WTC11 (cell line): ENCODE results near the gene GNG2. TPM values are rescaled to one million over a fixed set of nuclear protein-coding genes. Genes with fewer than 3 reads are reported as not detected.

Experiments
- ATAC-seq: fragments of 200-7000 bp; cut with Tn5 transposase; 2 replicates; pipeline ENCODE4 v1.10.0; 2021; ENCODE audit warnings: mild to moderate bottlenecking, moderate library complexity
- CTCF ChIA-PET: fragments of 300-600 bp; sonication (Branson Sonifier 250); formaldehyde crosslinking; loops from one replicate; lab custom pipeline; 2021; ENCODE audit warnings: antibody characterized with exemption; lab: Charles Lee
- POLR2A ChIA-PET: fragments of 350-600 bp; sonication (Branson Sonifier 250); formaldehyde crosslinking; loops from one replicate; lab custom pipeline; 2021; ENCODE audit warnings: antibody characterized with exemption; lab: Charles Lee
- DNase-seq: peaks from one replicate; pipeline ENCODE4 v3.0.0; 2021; ENCODE audit warnings: low spot score
- H3K27ac Mint-ChIP-seq: 2 replicates; pipeline ENCODE4 v1.8.0; 2021; ENCODE audit warnings: mixed read lengths
- H3K27me3 Mint-ChIP-seq: 2 replicates; pipeline ENCODE4 v1.8.0; 2021; ENCODE audit warnings: low read depth, mild to moderate bottlenecking, moderate library complexity, mixed read lengths
- H3K36me3 Mint-ChIP-seq: 2 replicates; pipeline ENCODE4 v1.8.0; 2021; ENCODE audit warnings: mixed read lengths
- H3K4me1 Mint-ChIP-seq: 2 replicates; pipeline ENCODE4 v1.8.0; 2022; ENCODE audit warnings: mixed read lengths
- H3K4me3 Mint-ChIP-seq: 2 replicates; pipeline ENCODE4 v1.8.0; 2021; ENCODE audit warnings: mild to moderate bottlenecking, moderate library complexity, mixed read lengths
- H3K9me3 Mint-ChIP-seq: 2 replicates; pipeline ENCODE4 v1.8.0; 2021; ENCODE audit warnings: mixed read lengths
- EMX1 ChIP-seq: fragments of 250-450 bp; sonication (Bioruptor Pico); IDR thresholded peaks from 2 replicates; pipeline ENCODE4 v1.8.0; 2021; ENCODE audit warnings: mild to moderate bottlenecking
- FOXJ3 ChIP-seq: sonication (generic); formaldehyde crosslinking; IDR thresholded peaks from 2 replicates; pipeline ENCODE4 v1.9.0; 2021; ENCODE audit warnings: missing genetic modification reagents, mild to moderate bottlenecking, borderline replicate concordance
- GRHL2 ChIP-seq: fragments of 250-450 bp; sonication (Bioruptor Pico); IDR thresholded peaks from 2 replicates; pipeline ENCODE4 v1.8.0; 2022; ENCODE audit warnings: mild to moderate bottlenecking, moderate library complexity; ENCODE audit not compliant: insufficient replicate concordance, severe bottlenecking
- HMGA2 ChIP-seq: fragments of 250-450 bp; sonication (Bioruptor Pico); IDR thresholded peaks from 2 replicates; pipeline ENCODE4 v1.4.0; 2021; ENCODE audit warnings: mild to moderate bottlenecking, moderate library complexity
- NFATC4 ChIP-seq: fragments of 250-450 bp; sonication (Bioruptor Pico); IDR thresholded peaks from 2 replicates; pipeline ENCODE4 v1.9.0; 2021; ENCODE audit warnings: mild to moderate bottlenecking
- ZNF423 ChIP-seq: fragments of 250-450 bp; sonication (Bioruptor Pico); IDR thresholded peaks from 2 replicates; pipeline ENCODE4 v2.1.2; 2022; ENCODE audit warnings: mild to moderate bottlenecking, moderate library complexity
- total RNA-seq: library from RNA; stranded (reverse); gene quantifications from 3 replicates; pipeline ENCODE4 v1.2.3, GENCODE V29; 2021
- TF ChIP-seq, protein P1 (sequence below): sonication (generic); formaldehyde crosslinking; IDR thresholded peaks from 2 replicates; pipeline ENCODE4 v1.8.1; 2023; ENCODE audit warnings: mild to moderate bottlenecking, missing genetic modification reagents
- TF ChIP-seq, protein P2 (sequence below): sonication (generic); formaldehyde crosslinking; IDR thresholded peaks from 2 replicates; pipeline ENCODE4 v1.8.1; 2022; ENCODE audit warnings: mild to moderate bottlenecking, missing genetic modification reagents, moderate library complexity, borderline replicate concordance
- TF ChIP-seq, protein P3 (sequence below): fragments of 250-450 bp; sonication (Bioruptor Pico); IDR thresholded peaks from 2 replicates; pipeline ENCODE4 v1.9.0; 2021; ENCODE audit warnings: mild to moderate bottlenecking, borderline replicate concordance
- TF ChIP-seq, protein P4 (sequence below): fragments of 250-450 bp; sonication (Bioruptor Pico); IDR thresholded peaks from 2 replicates; pipeline ENCODE4 v1.9.0; 2021; ENCODE audit warnings: mild to moderate bottlenecking
- TF ChIP-seq, protein P5 (sequence below): sonication (generic); formaldehyde crosslinking; IDR thresholded peaks from 2 replicates; pipeline ENCODE4 v1.8.1; 2022; ENCODE audit warnings: mild to moderate bottlenecking, moderate library complexity, missing genetic modification reagents
- TF ChIP-seq, protein P6 (sequence below): sonication (generic); formaldehyde crosslinking; IDR thresholded peaks from 2 replicates; pipeline ENCODE4 v1.8.0; 2022; ENCODE audit warnings: mild to moderate bottlenecking, missing genetic modification reagents
- TF ChIP-seq, protein P7 (sequence below): sonication (generic); formaldehyde crosslinking; IDR thresholded peaks from 2 replicates; pipeline ENCODE4 v1.8.0; 2022; ENCODE audit warnings: mild to moderate bottlenecking, missing genetic modification reagents

The GNG2 gene
- total RNA-seq, 1 experiment from 2014 or later: 10.7 TPM

DNA sequence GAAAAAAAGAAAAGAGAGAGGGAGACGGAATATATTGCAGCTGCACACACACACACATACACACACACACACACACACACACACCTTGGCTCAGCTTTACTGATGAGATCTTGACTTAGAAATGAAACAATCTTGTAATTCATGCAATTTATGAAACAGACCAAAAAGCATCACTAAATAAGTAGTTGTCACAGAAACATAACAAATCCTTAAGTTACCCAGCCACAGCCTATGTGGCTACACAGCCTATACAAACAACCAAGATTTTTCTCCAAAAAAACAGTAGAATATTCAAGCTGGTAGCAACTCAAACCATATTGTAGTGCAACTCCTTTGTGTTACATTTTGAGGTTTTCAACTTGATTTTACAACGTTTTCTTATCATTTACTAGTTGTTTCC is 37.9 kb upstream of the GNG2 start:
- DNase-seq (no peak), ATAC-seq (no peak)
- Mint-ChIP-seq H3K36me3 (peaks cover 8% of the 10 kb centered on the region), H3K4me3 (no peak overlapping the region), H3K27me3 (no peaks in the 10 kb centered on the region), H3K27ac (no peak overlapping the region; the same call in 1 of the 2 replicates), H3K4me1 (peaks cover 19% of the 10 kb centered on the region), H3K9me3 (peaks cover 17% of the 10 kb centered on the region)
- POLR2A ChIA-PET: no interaction called here
- no peak for TF ChIP-seq FOXJ3
- TF ChIP-seq, protein P1, sequence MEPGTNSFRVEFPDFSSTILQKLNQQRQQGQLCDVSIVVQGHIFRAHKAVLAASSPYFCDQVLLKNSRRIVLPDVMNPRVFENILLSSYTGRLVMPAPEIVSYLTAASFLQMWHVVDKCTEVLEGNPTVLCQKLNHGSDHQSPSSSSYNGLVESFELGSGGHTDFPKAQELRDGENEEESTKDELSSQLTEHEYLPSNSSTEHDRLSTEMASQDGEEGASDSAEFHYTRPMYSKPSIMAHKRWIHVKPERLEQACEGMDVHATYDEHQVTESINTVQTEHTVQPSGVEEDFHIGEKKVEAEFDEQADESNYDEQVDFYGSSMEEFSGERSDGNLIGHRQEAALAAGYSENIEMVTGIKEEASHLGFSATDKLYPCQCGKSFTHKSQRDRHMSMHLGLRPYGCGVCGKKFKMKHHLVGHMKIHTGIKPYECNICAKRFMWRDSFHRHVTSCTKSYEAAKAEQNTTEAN (CRISPR knock-in tag): no peak
- TF ChIP-seq HMGA2 (CRISPR knock-in tag): no peak
- TF ChIP-seq, protein P2, sequence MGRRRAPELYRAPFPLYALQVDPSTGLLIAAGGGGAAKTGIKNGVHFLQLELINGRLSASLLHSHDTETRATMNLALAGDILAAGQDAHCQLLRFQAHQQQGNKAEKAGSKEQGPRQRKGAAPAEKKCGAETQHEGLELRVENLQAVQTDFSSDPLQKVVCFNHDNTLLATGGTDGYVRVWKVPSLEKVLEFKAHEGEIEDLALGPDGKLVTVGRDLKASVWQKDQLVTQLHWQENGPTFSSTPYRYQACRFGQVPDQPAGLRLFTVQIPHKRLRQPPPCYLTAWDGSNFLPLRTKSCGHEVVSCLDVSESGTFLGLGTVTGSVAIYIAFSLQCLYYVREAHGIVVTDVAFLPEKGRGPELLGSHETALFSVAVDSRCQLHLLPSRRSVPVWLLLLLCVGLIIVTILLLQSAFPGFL: no peak
- TF ChIP-seq NFATC4: no peak
- no peak for TF ChIP-seq GRHL2 (CRISPR knock-in tag)
- TF ChIP-seq, protein P3, sequence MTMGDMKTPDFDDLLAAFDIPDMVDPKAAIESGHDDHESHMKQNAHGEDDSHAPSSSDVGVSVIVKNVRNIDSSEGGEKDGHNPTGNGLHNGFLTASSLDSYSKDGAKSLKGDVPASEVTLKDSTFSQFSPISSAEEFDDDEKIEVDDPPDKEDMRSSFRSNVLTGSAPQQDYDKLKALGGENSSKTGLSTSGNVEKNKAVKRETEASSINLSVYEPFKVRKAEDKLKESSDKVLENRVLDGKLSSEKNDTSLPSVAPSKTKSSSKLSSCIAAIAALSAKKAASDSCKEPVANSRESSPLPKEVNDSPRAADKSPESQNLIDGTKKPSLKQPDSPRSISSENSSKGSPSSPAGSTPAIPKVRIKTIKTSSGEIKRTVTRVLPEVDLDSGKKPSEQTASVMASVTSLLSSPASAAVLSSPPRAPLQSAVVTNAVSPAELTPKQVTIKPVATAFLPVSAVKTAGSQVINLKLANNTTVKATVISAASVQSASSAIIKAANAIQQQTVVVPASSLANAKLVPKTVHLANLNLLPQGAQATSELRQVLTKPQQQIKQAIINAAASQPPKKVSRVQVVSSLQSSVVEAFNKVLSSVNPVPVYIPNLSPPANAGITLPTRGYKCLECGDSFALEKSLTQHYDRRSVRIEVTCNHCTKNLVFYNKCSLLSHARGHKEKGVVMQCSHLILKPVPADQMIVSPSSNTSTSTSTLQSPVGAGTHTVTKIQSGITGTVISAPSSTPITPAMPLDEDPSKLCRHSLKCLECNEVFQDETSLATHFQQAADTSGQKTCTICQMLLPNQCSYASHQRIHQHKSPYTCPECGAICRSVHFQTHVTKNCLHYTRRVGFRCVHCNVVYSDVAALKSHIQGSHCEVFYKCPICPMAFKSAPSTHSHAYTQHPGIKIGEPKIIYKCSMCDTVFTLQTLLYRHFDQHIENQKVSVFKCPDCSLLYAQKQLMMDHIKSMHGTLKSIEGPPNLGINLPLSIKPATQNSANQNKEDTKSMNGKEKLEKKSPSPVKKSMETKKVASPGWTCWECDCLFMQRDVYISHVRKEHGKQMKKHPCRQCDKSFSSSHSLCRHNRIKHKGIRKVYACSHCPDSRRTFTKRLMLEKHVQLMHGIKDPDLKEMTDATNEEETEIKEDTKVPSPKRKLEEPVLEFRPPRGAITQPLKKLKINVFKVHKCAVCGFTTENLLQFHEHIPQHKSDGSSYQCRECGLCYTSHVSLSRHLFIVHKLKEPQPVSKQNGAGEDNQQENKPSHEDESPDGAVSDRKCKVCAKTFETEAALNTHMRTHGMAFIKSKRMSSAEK: no peak
- TF ChIP-seq EMX1 (CRISPR knock-in tag): no peak
- TF ChIP-seq, protein P4, sequence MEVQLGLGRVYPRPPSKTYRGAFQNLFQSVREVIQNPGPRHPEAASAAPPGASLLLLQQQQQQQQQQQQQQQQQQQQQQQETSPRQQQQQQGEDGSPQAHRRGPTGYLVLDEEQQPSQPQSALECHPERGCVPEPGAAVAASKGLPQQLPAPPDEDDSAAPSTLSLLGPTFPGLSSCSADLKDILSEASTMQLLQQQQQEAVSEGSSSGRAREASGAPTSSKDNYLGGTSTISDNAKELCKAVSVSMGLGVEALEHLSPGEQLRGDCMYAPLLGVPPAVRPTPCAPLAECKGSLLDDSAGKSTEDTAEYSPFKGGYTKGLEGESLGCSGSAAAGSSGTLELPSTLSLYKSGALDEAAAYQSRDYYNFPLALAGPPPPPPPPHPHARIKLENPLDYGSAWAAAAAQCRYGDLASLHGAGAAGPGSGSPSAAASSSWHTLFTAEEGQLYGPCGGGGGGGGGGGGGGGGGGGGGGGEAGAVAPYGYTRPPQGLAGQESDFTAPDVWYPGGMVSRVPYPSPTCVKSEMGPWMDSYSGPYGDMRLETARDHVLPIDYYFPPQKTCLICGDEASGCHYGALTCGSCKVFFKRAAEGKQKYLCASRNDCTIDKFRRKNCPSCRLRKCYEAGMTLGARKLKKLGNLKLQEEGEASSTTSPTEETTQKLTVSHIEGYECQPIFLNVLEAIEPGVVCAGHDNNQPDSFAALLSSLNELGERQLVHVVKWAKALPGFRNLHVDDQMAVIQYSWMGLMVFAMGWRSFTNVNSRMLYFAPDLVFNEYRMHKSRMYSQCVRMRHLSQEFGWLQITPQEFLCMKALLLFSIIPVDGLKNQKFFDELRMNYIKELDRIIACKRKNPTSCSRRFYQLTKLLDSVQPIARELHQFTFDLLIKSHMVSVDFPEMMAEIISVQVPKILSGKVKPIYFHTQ (CRISPR knock-in tag): no peak
- TF ChIP-seq, protein P5, sequence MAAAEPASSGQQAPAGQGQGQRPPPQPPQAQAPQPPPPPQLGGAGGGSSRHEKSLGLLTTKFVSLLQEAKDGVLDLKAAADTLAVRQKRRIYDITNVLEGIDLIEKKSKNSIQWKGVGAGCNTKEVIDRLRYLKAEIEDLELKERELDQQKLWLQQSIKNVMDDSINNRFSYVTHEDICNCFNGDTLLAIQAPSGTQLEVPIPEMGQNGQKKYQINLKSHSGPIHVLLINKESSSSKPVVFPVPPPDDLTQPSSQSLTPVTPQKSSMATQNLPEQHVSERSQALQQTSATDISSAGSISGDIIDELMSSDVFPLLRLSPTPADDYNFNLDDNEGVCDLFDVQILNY (CRISPR knock-in tag): no peak
- no peak for TF ChIP-seq ZNF423 (CRISPR knock-in tag)
- TF ChIP-seq, protein P6, sequence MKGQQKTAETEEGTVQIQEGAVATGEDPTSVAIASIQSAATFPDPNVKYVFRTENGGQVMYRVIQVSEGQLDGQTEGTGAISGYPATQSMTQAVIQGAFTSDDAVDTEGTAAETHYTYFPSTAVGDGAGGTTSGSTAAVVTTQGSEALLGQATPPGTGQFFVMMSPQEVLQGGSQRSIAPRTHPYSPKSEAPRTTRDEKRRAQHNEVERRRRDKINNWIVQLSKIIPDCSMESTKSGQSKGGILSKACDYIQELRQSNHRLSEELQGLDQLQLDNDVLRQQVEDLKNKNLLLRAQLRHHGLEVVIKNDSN (CRISPR knock-in tag): no peak
- TF ChIP-seq, protein P7, sequence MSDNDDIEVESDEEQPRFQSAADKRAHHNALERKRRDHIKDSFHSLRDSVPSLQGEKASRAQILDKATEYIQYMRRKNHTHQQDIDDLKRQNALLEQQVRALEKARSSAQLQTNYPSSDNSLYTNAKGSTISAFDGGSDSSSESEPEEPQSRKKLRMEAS (CRISPR knock-in tag): no peak
- CTCF ChIA-PET: no interaction called here

DNA sequence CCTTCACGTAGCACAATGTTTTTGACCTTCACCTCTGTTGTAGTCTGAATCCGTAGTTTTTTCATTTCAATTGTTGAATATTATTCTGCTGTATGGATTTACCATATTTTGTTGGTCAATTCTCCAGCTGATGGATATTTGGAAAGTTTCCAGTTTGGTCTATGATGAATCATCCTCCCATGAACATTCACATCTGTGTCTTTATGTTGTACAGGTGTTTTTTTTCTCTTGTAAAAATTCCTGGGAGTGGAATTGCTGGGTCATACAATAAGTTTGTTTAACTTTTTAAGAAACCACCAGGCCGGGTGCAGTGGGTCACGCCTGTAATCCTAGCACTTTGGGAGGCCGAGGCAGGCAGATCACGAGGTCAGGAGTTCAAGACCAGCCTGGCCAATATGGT is 36.7 kb upstream of the GNG2 start:
- Mint-ChIP-seq H3K4me3 (no peak overlapping the region), H3K4me1 (peaks cover 11% of the 10 kb centered on the region), H3K27ac (no peak overlapping the region), H3K36me3 (0 out of 2 replicates have a peak, but pooled peaks cover 5% of the 10 kb centered on the region), H3K27me3 (no peaks in the 10 kb centered on the region), H3K9me3 (peaks cover 9% of the 10 kb centered on the region)
- TF ChIP-seq GRHL2 (CRISPR knock-in tag): no peak
- CTCF ChIA-PET: no interaction called here
- ATAC-seq (no peak), DNase-seq (no peak)
- POLR2A ChIA-PET: no interaction called here
